Breast epithelium (tissue), 4 donors: ENCODE measurements around the gene MARCHF3. TPM values are rescaled to one million over a fixed set of nuclear protein-coding genes. Genes with fewer than 3 reads are reported as not detected.

Experiments used
- DNase-seq, 2 donors: peaks; one replicate each; pipeline ENCODE4 v3.0.0-alpha.2; 2019; ENCODE audit warnings: low spot score in 2 of 2
- H3K27ac ChIP-seq, 2 donors: fragments of 200-600 bp; sonication (generic) in 1 of 2; one replicate each; pipeline ENCODE4 v1.5.1; 2016 to 2019; ENCODE audit warnings: mild to moderate bottlenecking in 1 of 2
- H3K27me3 ChIP-seq, 2 donors: fragments of 200-600 bp; sonication (generic) in 1 of 2; one replicate each; pipeline versions ENCODE4 v1.5.1 to v1.6.0; 2017 to 2019; ENCODE audit warnings: control low read depth in 1 of 2, mild to moderate bottlenecking in 1 of 2
- H3K36me3 ChIP-seq: fragments of 200-600 bp; one replicate; pipeline ENCODE4 v1.5.1; 2019
- H3K4me1 ChIP-seq, 2 donors: fragments of 200-600 bp; sonication (generic); one replicate each; pipeline ENCODE4 v1.5.1; 2016 to 2019; ENCODE audit warnings: control low read depth in 1 of 2
- H3K4me3 ChIP-seq, 3 donors: fragments of 200-600 bp; sonication (generic); 1 replicate in 2 of 3; 2 replicates in 1 of 3; pipeline ENCODE4 v1.5.1; 2016 to 2019; ENCODE audit warnings: mild to moderate bottlenecking in 3 of 3, moderate library complexity in 2 of 3
- H3K9me3 ChIP-seq, 2 donors: fragments of 200-600 bp; sonication (generic) in 1 of 2; one replicate each; pipeline ENCODE4 v1.5.1; 2016 to 2019; ENCODE audit warnings: control low read depth in 1 of 2
- POLR2A ChIP-seq: fragments of 450-650 bp; IDR thresholded peaks from one replicate; pipeline ENCODE4 v1.6.1; 2016; ENCODE audit warnings: antibody characterized with exemption, mild to moderate bottlenecking, moderate library complexity
- POLR2AphosphoS5 ChIP-seq, 3 donors: sonication (generic); formaldehyde crosslinking; IDR thresholded peaks; one replicate each; pipeline ENCODE4 v1.6.1; 2017; ENCODE audit warnings: antibody characterized with exemption in 3 of 3
- intact Hi-C: fragments of 100-400 bp; cut with DNase I; formaldehyde crosslinking; loops from one replicate; pipeline ENCODE4 v1.15.1; 2023; ENCODE audit warnings: low total_unique reads
- total RNA-seq, 3 donors: library from RNA; depleted of rRNA; stranded (reverse); fragments of >200 nt; gene quantifications; one replicate each; pipeline ENCODE4 v1.1.0, GENCODE V29; 2016
- TF ChIP-seq, protein P1 (sequence below), 3 donors: fragments of 450-650 bp; IDR thresholded peaks; one replicate each; pipeline ENCODE4 v1.5.1; 2016 to 2017; ENCODE audit warnings: antibody characterized with exemption in 3 of 3, mild to moderate bottlenecking in 3 of 3, moderate library complexity in 3 of 3

Gene MARCHF3
- total RNA-seq, 3 donors from 2014 or later, result 7.5 to 16.1 (median 11.6) TPM

DNA sequence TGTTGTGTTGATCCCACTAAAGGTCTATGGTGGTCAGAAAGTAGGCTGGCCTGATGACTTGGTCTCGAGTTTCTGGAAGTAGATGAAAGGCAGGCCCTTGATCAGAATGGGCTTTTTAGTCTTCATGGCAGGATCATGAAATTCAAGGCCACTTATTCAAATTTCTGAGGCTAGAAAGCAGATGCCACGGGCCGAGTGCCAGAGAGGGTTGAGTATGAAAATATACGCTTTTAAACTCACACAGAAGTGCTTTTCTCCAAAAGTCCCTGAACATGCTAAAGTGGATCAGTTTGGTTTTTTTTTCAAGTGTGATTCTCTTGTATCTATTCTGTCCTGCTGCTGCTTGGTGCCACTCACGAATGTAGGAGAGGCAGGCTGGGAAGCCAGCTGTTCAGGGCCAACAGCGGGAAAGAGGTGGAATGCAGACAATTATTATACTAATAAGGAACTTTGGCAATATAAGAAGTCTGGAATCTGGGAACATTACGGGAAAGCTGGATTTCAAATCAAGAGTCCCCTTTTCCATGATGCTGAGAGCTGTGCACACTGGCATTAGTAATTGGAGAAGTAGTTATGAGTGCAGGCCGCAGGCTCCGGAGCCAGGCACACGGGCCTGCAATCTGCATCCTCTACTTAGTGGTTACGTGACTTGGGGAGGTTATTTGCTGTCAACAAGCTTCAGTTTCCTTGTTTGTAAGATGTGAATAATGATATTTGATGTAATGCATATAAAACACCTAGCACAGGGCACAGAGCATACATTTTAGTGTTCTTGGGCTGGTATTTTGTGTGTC is 157.6 kb downstream of the MARCHF3 start:
- Histone ChIP-seq H3K4me1 (no peaks in the 10 kb centered on the region), H3K9me3 (no peaks in the 10 kb centered on the region), H3K27me3 (no peaks in the 10 kb centered on the region), H3K36me3 (no peaks in the 10 kb centered on the region), H3K4me3 (no peak overlapping the region), H3K27ac (no peak overlapping the region)
- no peak for DNase-seq
- TF ChIP-seq POLR2AphosphoS5 (IDR thresholded peaks at IDR 0.05), result no peak
- TF ChIP-seq, protein P1, sequence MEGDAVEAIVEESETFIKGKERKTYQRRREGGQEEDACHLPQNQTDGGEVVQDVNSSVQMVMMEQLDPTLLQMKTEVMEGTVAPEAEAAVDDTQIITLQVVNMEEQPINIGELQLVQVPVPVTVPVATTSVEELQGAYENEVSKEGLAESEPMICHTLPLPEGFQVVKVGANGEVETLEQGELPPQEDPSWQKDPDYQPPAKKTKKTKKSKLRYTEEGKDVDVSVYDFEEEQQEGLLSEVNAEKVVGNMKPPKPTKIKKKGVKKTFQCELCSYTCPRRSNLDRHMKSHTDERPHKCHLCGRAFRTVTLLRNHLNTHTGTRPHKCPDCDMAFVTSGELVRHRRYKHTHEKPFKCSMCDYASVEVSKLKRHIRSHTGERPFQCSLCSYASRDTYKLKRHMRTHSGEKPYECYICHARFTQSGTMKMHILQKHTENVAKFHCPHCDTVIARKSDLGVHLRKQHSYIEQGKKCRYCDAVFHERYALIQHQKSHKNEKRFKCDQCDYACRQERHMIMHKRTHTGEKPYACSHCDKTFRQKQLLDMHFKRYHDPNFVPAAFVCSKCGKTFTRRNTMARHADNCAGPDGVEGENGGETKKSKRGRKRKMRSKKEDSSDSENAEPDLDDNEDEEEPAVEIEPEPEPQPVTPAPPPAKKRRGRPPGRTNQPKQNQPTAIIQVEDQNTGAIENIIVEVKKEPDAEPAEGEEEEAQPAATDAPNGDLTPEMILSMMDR (IDR thresholded peaks at IDR 0.05), result no peak
- no peak for TF ChIP-seq POLR2A
- intact Hi-C loops, result no loop called here

DNA sequence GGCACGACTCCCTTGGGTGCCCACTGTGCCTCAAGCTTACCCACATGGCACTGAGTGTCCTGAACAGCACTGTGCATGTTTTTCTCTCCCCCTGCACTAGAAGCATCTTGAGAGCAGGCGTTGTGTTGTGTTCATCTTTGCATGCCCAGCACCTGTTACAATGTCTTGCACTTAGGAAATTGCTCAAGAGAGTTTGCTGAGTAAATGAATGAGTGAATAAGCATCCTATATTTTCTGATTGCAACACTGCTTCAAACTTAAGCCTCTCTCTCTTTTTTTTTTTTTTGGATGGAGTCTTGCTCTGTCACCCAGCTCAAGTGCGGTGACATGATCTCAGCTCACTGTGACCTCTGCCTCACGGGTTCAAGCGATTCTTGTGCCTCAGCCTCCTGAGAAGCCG is 158.9 kb downstream of the MARCHF3 start:
- no peaks in the 10 kb centered on the region for H3K9me3 ChIP-seq
- no peaks in the 10 kb centered on the region for H3K4me1 ChIP-seq
- no peaks in the 10 kb centered on the region for H3K36me3 ChIP-seq
- H3K27ac ChIP-seq, result no peak overlapping the region
- no peak overlapping the region for H3K4me3 ChIP-seq
- H3K27me3 ChIP-seq, result no peaks in the 10 kb centered on the region
- no peak for DNase-seq
- TF ChIP-seq POLR2AphosphoS5 (IDR thresholded peaks at IDR 0.05) (no peak), POLR2A (no peak)
- TF ChIP-seq, protein P1 (IDR thresholded peaks at IDR 0.05), result no peak
- intact Hi-C loops, result no loop called here

DNA sequence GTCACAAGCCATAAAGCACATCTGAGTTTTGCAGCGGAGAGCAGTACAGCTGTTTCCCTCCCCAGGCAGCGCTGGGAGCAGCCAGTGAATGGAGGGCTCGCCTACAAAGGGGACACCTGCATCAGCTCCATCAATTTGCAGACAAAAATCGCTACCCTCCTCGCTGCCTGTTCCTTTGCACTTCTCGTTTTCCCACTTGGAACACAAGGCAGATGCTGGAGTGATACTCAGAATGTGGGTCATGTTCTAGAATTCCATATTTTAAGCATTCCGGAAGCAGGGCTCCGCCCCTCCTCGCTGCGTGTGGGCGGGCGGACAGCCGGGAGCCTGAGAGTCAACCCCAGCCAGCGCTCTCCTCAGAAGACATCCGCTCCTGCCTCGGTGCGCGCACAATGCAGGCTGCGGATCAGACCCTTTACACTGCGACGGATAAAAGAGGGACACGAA is 161.3 kb downstream of the MARCHF3 start:
- Histone ChIP-seq H3K36me3 (no peaks in the 10 kb centered on the region), H3K4me1 (no peaks in the 10 kb centered on the region), H3K27ac (no peak overlapping the region), H3K4me3 (peak overlapping the region in 2 of 3 donors; percentile 10 to 37), H3K27me3 (no peaks in the 10 kb centered on the region), H3K9me3 (no peaks in the 10 kb centered on the region)
- no peak for DNase-seq
- TF ChIP-seq POLR2AphosphoS5 (IDR thresholded peaks at IDR 0.05) (no peak), POLR2A (no peak)
- TF ChIP-seq, protein P1 (IDR thresholded peaks at IDR 0.05), result no peak
- intact Hi-C loops, result no loop called here

DNA sequence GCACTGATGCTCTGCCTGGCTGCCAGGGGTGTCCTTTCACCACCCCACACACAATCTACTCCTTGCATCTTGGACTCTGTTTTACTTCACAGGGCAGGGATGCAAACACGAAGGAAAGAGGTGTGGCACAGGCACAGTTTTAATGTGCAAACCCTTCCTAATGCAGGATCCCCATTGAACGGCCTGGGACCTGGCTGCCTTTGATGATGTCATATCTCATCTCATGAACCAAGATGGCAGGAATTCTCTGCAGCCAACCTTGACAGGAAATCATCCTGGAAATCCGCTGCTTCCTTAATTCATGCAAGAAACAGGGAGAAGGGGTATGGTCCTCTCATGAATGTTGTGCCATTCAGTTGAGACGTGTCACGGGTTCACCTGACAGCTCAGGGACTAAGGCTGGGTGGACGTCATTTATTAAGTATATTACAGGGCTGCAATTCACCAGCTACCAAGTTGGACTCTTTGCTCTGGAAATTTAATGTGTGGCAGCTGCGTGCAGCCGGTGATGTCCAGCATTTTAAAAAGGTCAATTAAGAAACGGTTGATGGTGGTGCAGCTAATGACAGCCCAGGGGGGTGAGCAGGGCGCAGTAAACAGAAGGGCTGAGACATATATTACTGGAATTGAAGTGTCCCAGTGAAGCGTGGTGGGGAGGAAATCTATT is 161.9 kb downstream of the MARCHF3 start:
- intact Hi-C loops, result no loop called here
- Histone ChIP-seq H3K36me3 (no peaks in the 10 kb centered on the region), H3K9me3 (no peaks in the 10 kb centered on the region), H3K27me3 (no peaks in the 10 kb centered on the region), H3K27ac (no peak overlapping the region), H3K4me1 (no peaks in the 10 kb centered on the region), H3K4me3 (no peak overlapping the region)
- TF ChIP-seq, protein P1 (IDR thresholded peaks at IDR 0.05), result no peak
- TF ChIP-seq POLR2A (no peak), POLR2AphosphoS5 (IDR thresholded peaks at IDR 0.05) (no peak)
- DNase-seq, result no peak
